Measurements from ENCODE around the gene RNF41. TPM values are rescaled to one million over a fixed set of nuclear protein-coding genes. Genes with fewer than 3 reads are reported as not detected.
A peak's percentile ranks its signal among the peaks of the same experiment; 100 is the strongest.

Gene RNF41
- total RNA-seq, 1 donor from 2014 or later, result 49.6 TPM

GRCh38 chr12:56178347-56178746 is 43.4 kb downstream of the RNF41 start:
- H3K4me1 Mint-ChIP-seq, result no peaks in the 10 kb centered on the region
- no peak overlapping the region for H3K27ac Mint-ChIP-seq
- no peak for DNase-seq (ENCODE audit: low spot score in 2 of 2, unreplicated experiment in 2 of 2)
- no peak for TF ChIP-seq CTCF (IDR thresholded peaks at IDR 0.05; ENCODE audit: unreplicated experiment)
- no peak overlapping the region for H3K4me3 Mint-ChIP-seq
- H3K36me3 Mint-ChIP-seq, result peaks cover 65% of the 10 kb centered on the region
- peaks cover 4% of the 10 kb centered on the region for H3K9me3 Mint-ChIP-seq
- no peaks in the 10 kb centered on the region for H3K27me3 Mint-ChIP-seq (ENCODE audit: low read depth)

DNA sequence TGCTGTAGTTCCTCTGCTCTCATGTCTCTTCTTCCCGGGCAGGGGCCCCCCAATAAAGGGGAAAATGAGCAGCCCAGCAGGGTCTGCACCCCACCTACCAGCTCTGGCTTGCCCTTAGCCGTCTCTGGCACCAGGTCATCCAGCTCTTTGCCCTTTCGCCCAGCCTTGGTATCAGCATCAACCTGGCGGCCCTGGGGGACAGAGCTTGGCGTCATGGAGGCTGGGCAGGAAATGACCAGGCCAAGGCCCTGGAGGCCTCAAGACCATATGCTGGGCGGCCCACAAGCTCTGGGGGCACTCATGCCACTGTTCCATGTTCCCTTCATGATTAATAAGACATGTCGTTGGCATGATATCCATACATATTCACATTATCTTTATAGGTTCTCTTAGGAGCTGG is 48.9 kb downstream of the RNF41 start:
- Mint-ChIP-seq H3K27me3 (ENCODE audit: low read depth) (no peaks in the 10 kb centered on the region), H3K36me3 (peaks cover 51% of the 10 kb centered on the region), H3K4me3 (no peak overlapping the region), H3K9me3 (no peaks in the 10 kb centered on the region), H3K27ac (no peak overlapping the region), H3K4me1 (no peaks in the 10 kb centered on the region)
- DNase-seq (ENCODE audit: low spot score in 2 of 2, unreplicated experiment in 2 of 2), result no peak
- TF ChIP-seq CTCF (IDR thresholded peaks at IDR 0.05; ENCODE audit: unreplicated experiment), result no peak

DNA sequence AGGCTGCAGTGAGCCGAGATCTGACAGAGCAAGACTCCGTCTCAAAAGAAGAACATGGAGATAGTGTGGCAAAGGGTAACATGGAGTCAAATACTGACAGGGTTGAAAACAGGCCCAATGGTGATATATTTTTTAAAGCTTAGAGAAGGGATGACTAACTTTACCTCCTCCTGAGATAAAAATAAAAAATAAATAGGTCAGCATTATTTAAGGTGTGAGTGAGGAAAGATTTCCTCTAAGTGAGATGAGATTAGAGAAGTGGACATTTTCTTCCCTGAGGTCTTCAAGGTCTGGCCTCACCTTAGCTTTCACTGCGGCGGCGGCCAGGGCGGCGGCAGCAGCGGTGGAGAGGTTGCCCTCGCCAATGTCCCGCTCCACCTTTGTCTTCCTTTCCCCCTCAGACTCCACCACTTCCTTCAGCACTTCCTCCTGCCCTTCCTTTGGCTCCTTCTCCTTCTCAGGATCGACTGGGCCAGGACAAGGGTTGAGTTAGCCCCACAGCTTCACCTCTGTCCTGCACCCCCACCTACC is 52.4 kb downstream of the RNF41 start:
- H3K4me3 Mint-ChIP-seq, result no peak overlapping the region

DNA sequence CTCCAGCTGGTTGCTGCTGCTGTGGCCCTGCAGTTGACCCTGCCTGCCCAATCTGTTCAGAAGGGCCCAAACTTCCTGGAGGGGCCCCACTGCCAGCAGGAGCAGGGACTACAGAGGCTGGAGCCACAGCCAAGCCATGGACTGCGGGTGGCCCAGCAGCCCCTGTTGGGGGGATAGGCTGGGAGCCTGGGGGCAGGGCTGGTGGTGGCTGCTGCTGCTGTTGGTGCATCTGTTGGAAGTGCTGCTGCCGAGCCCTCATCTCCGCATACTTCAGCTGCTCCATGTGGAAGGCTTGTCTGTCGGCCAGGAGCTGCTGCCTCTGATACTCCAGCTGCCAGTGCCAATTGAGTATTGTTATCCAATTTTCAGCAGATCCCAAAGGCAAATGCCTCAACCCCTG is 56.4 kb downstream of the RNF41 start:
- TF ChIP-seq CTCF (IDR thresholded peaks at IDR 0.05; ENCODE audit: unreplicated experiment), result no peak
- Mint-ChIP-seq H3K27ac (no peak overlapping the region), H3K36me3 (peaks cover 40% of the 10 kb centered on the region), H3K9me3 (no peaks in the 10 kb centered on the region), H3K4me3 (no peak overlapping the region), H3K27me3 (ENCODE audit: low read depth) (no peaks in the 10 kb centered on the region), H3K4me1 (peaks cover 13% of the 10 kb centered on the region)
- no peak for DNase-seq (ENCODE audit: low spot score in 2 of 2, unreplicated experiment in 2 of 2)

More for the DNA sequence above, 52.4 kb downstream of the RNF41 start:
- DNase-seq (ENCODE audit: low spot score in 2 of 2, unreplicated experiment in 2 of 2), result no peak
- Mint-ChIP-seq H3K9me3 (no peaks in the 10 kb centered on the region), H3K27ac (no peak overlapping the region), H3K36me3 (peaks cover 41% of the 10 kb centered on the region), H3K27me3 (ENCODE audit: low read depth) (no peaks in the 10 kb centered on the region), H3K4me1 (no peaks in the 10 kb centered on the region)
- no peak for TF ChIP-seq CTCF (IDR thresholded peaks at IDR 0.05; ENCODE audit: unreplicated experiment)

DNA sequence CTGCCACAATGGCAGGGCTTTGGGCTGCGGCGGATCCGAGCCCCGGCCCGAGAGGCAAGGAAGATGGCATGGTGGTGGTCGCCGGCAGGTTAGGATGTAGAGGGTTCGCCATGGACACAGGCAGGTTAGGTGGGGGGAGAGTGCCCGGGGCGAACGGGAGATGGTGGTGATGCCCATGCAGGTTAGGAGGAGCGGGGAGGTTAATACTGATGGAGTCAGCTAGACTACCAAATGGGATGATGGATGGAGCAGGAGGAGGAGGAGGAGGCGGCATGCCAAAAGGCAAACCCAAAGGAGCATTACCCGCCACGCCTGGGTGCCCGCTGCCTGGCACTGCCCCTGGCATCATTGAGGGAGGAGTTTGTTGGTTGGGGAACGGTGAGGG is 57.4 kb downstream of the RNF41 start:
- DNase-seq (ENCODE audit: low spot score in 2 of 2, unreplicated experiment in 2 of 2), result no peak
- H3K4me1 Mint-ChIP-seq, result peaks cover 23% of the 10 kb centered on the region
- H3K27ac Mint-ChIP-seq, result peak overlapping the region; percentile 50
- no peak overlapping the region for H3K4me3 Mint-ChIP-seq
- TF ChIP-seq CTCF (IDR thresholded peaks at IDR 0.05; ENCODE audit: unreplicated experiment), result no peak
- no peaks in the 10 kb centered on the region for H3K9me3 Mint-ChIP-seq
- no peaks in the 10 kb centered on the region for H3K27me3 Mint-ChIP-seq (ENCODE audit: low read depth)
- peaks cover 38% of the 10 kb centered on the region for H3K36me3 Mint-ChIP-seq

All from mesothelial cell of epicardium (in vitro differentiated cells).